Nephron (organoid): ENCODE data around the gene CLMP.
A peak's percentile ranks its signal among the peaks of the same experiment; 100 is the strongest.

Experiments
- H3K27ac Mint-ChIP-seq, 3 experiments: 2 replicates each; pipeline ENCODE4 v1.8.0; 2020; ENCODE audit warnings: mixed read lengths in 3 of 3, mild to moderate bottlenecking in 2 of 3, moderate library complexity in 1 of 3
- H3K27me3 Mint-ChIP-seq: 2 replicates; pipeline ENCODE4 v1.8.0; 2021; ENCODE audit warnings: low read depth, mild to moderate bottlenecking, moderate library complexity, mixed read lengths
- H3K36me3 Mint-ChIP-seq: 2 replicates; pipeline ENCODE4 v1.8.0; 2020; ENCODE audit warnings: low read depth, mixed read lengths
- H3K4me1 Mint-ChIP-seq: 2 replicates; pipeline ENCODE4 v1.8.0; 2020; ENCODE audit warnings: mixed read lengths
- H3K4me3 Mint-ChIP-seq, 3 experiments: 2 replicates each; pipeline ENCODE4 v1.8.0; 2020; ENCODE audit warnings: mild to moderate bottlenecking in 3 of 3, mixed read lengths in 3 of 3, moderate library complexity in 2 of 3
- H3K9me3 Mint-ChIP-seq: 2 replicates; pipeline ENCODE4 v1.8.0; 2020; ENCODE audit warnings: mixed read lengths
- TF ChIP-seq, protein P1 (sequence below), 3 experiments: fragments of 200-600 bp; sonication (generic); IDR thresholded peaks; one replicate each; pipeline ENCODE4 v1.5.0; 2021; ENCODE audit warnings: antibody characterized with exemption in 3 of 3; ENCODE audit not compliant: unreplicated experiment in 3 of 3

The CLMP gene

DNA sequence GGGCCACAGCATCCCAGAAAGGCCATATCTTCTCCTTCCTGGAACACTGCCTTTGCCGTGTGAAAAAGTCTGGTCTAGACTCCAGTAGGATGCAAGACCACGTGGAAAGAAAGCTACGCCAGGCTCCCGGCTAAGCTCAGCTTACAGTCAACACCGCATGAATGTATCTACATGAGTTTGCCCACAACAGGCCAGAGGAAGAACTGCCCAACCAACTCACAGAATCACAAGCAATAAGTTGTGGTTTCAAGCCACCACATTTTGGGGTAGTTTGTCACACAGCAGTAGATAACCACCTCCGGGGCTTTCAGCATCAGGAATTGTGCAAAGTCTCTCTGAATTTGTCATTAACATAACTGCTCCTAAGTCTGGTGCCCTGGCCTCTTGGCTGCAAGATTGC lies 160.5 kb downstream of the CLMP start:
- H3K36me3 Mint-ChIP-seq: no peaks in the 10 kb centered on the region
- peaks cover 1% of the 10 kb centered on the region for H3K4me1 Mint-ChIP-seq
- no peak overlapping the region for H3K27ac Mint-ChIP-seq
- H3K4me3 Mint-ChIP-seq: no peak overlapping the region
- no peaks in the 10 kb centered on the region for H3K9me3 Mint-ChIP-seq
- H3K27me3 Mint-ChIP-seq: peaks cover 4% of the 10 kb centered on the region
- TF ChIP-seq, protein P1, sequence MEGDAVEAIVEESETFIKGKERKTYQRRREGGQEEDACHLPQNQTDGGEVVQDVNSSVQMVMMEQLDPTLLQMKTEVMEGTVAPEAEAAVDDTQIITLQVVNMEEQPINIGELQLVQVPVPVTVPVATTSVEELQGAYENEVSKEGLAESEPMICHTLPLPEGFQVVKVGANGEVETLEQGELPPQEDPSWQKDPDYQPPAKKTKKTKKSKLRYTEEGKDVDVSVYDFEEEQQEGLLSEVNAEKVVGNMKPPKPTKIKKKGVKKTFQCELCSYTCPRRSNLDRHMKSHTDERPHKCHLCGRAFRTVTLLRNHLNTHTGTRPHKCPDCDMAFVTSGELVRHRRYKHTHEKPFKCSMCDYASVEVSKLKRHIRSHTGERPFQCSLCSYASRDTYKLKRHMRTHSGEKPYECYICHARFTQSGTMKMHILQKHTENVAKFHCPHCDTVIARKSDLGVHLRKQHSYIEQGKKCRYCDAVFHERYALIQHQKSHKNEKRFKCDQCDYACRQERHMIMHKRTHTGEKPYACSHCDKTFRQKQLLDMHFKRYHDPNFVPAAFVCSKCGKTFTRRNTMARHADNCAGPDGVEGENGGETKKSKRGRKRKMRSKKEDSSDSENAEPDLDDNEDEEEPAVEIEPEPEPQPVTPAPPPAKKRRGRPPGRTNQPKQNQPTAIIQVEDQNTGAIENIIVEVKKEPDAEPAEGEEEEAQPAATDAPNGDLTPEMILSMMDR (IDR thresholded peaks at IDR 0.05; ENCODE audit: unreplicated experiment in 3 of 3): no peak

DNA sequence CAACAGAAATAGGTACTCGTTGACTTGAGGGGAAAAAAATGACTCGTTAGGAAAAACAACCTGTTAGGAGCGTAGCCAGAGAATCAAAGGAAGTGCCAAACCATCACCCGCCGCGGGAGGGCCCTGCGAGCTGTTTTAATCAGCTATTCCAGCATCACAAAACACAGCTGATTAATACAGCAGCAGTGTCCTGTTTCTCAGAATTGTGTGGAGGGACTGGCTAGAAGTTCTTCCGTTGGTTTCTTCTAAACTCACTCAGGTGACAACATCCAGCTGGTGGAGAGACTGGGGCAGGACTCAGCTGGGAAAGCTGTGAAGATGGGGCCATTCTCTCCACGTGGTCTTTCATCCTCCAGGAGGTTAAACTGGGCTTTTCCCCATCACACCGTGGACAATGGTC lies 161.2 kb downstream of the CLMP start:
- TF ChIP-seq, protein P1 (IDR thresholded peaks at IDR 0.05; ENCODE audit: unreplicated experiment in 3 of 3): no peak
- H3K4me1 Mint-ChIP-seq: no peaks in the 10 kb centered on the region
- no peaks in the 10 kb centered on the region for H3K36me3 Mint-ChIP-seq
- H3K4me3 Mint-ChIP-seq: no peak overlapping the region
- peaks cover 4% of the 10 kb centered on the region for H3K27me3 Mint-ChIP-seq
- H3K9me3 Mint-ChIP-seq: no peaks in the 10 kb centered on the region
- H3K27ac Mint-ChIP-seq: no peak overlapping the region

DNA sequence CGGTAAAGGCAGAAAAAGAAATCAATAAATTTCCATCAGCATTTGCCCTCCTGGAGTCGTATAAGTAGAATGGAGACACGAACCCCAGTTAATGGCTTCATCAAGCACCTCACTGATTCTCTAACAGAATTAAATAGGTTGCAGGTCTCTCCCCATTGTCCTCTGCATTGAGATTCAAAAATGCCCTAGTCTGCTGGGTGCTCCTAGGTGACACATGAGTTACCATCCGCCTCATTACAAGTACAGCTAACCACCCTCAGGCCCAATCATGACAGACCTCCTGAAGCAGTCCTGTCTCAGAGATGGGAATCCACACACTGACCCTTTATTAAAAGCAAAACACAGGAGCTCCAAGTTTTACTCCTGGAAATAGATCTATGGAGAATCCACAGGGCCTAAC lies 164.5 kb downstream of the CLMP start:
- H3K9me3 Mint-ChIP-seq: no peaks in the 10 kb centered on the region
- H3K36me3 Mint-ChIP-seq: no peaks in the 10 kb centered on the region
- H3K4me3 Mint-ChIP-seq: no peak overlapping the region
- TF ChIP-seq, protein P1 (IDR thresholded peaks at IDR 0.05; ENCODE audit: unreplicated experiment in 3 of 3): no peak
- H3K27ac Mint-ChIP-seq: no peak overlapping the region
- H3K4me1 Mint-ChIP-seq: no peaks in the 10 kb centered on the region
- no peaks in the 10 kb centered on the region for H3K27me3 Mint-ChIP-seq

DNA sequence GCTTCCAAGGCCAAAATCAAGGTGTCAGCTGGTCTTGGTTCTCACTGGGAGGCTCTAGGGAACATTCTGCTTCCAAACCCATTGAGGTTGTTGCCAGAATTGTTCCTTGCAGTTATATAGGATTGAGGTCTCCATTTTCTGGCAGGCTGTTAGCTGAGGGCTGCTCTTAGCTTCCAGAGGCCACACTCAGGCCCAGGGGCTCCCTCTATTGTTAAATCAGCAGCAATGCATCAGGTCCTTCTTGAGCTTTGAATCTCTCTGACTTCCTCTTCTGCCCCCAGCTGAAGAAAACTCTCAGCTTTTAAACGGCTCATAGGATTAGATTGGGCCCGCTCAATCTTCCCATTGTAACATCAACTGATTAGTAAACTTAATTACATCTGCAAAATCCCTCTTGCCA lies 174.1 kb downstream of the CLMP start:
- Mint-ChIP-seq H3K36me3 (no peaks in the 10 kb centered on the region), H3K27ac (no peak overlapping the region), H3K4me1 (peaks cover 5% of the 10 kb centered on the region), H3K27me3 (peaks cover 30% of the 10 kb centered on the region), H3K9me3 (no peaks in the 10 kb centered on the region), H3K4me3 (no peak overlapping the region)
- TF ChIP-seq, protein P1 (IDR thresholded peaks at IDR 0.05; ENCODE audit: unreplicated experiment in 3 of 3): peak; percentile 39 to 45 (median 40)
